Neural progenitor cell (in vitro differentiated cells): ENCODE data around the gene BPIFA2.

Experiments used
- CTCF ChIP-seq: fragments of 200-600 bp; sonication (generic); IDR thresholded peaks from 2 replicates; pipeline ENCODE4 v1.5.1; 2017; ENCODE audit warnings: antibody characterized with exemption, mild to moderate bottlenecking
- EZH2 ChIP-seq: fragments of 200-600 bp; sonication (generic); IDR thresholded peaks from 2 replicates; pipeline ENCODE4 v1.6.1; 2017; ENCODE audit warnings: antibody characterized with exemption, mild to moderate bottlenecking, moderate library complexity
- EZH2phosphoT487 ChIP-seq: fragments of 200-600 bp; sonication (generic); IDR thresholded peaks from 2 replicates; pipeline ENCODE4 v1.6.1; 2017; ENCODE audit warnings: antibody characterized with exemption

GRCh38 chr20:33164763-33165095 is 3.2 kb upstream of the BPIFA2 start:
- TF ChIP-seq CTCF = no peak
- no peak for TF ChIP-seq EZH2phosphoT487
- no peak for TF ChIP-seq EZH2
